ENCODE measurements around the gene CEACAM4. TPM values are rescaled to one million over a fixed set of nuclear protein-coding genes. Genes with fewer than 3 reads are reported as not detected.

The CEACAM4 gene
- total RNA-seq, 3 donors from 2014 or later, result 0.66 to 1.8 TPM; not detected in 1

- H3K36me3 ChIP-seq, result no peaks in the 10 kb centered on the region
- TF ChIP-seq POLR2AphosphoS5 (IDR thresholded peaks at IDR 0.05) (no peak), POLR2A (IDR thresholded peaks at IDR 0.05) (no peak)
- TF ChIP-seq, protein P1, sequence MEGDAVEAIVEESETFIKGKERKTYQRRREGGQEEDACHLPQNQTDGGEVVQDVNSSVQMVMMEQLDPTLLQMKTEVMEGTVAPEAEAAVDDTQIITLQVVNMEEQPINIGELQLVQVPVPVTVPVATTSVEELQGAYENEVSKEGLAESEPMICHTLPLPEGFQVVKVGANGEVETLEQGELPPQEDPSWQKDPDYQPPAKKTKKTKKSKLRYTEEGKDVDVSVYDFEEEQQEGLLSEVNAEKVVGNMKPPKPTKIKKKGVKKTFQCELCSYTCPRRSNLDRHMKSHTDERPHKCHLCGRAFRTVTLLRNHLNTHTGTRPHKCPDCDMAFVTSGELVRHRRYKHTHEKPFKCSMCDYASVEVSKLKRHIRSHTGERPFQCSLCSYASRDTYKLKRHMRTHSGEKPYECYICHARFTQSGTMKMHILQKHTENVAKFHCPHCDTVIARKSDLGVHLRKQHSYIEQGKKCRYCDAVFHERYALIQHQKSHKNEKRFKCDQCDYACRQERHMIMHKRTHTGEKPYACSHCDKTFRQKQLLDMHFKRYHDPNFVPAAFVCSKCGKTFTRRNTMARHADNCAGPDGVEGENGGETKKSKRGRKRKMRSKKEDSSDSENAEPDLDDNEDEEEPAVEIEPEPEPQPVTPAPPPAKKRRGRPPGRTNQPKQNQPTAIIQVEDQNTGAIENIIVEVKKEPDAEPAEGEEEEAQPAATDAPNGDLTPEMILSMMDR (IDR thresholded peaks at IDR 0.05), result no peak
Observed at GRCh38 chr19:41612483-41612882, 14.4 kb downstream of the CEACAM4 start.

DNA sequence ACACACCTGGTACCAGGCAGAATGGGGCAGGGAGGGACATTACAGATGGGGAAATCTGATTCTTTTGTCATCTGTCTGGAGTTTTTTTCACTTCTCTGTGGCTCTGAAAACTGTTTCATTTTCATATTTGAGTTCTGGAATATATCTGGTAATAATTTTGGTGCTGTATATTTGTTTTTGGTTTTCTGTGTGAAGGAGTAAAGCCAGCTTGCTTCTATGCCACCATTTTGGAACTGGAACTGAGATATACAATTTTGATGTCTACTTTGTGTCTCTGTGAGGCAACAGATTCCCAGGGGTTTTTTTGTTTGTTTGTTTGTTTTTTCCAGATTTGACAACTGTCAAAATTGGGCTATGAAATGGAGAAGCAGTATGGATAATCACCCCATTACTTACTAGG, 16.1 kb downstream of the CEACAM4 start:
- no peak for TF ChIP-seq POLR2A (IDR thresholded peaks at IDR 0.05)
- no peak for TF ChIP-seq POLR2AphosphoS5 (IDR thresholded peaks at IDR 0.05)
- TF ChIP-seq, protein P1 (IDR thresholded peaks at IDR 0.05), result no peak
- Histone ChIP-seq H3K27ac (no peak overlapping the region), H3K27me3 (peaks cover 0 to 11% of the 10 kb centered on the region in 2 donors), H3K36me3 (no peaks in the 10 kb centered on the region), H3K4me3 (no peak overlapping the region), H3K9me3 (no peaks in the 10 kb centered on the region), H3K4me1 (no peaks in the 10 kb centered on the region)
- no peak for DNase-seq (ENCODE audit: low spot score in 2 of 2)
- intact Hi-C loops (cut with DNase I; ENCODE audit: low total_unique reads), result no loop called here

More at GRCh38 chr19:41612483-41612882, 14.4 kb downstream of the CEACAM4 start:
- H3K4me1 ChIP-seq, result no peaks in the 10 kb centered on the region
- intact Hi-C loops (cut with DNase I; ENCODE audit: low total_unique reads), result no loop called here
- H3K4me3 ChIP-seq, result no peak overlapping the region
- no peak for DNase-seq (ENCODE audit: low spot score in 2 of 2)
- no peaks in the 10 kb centered on the region for H3K9me3 ChIP-seq
- H3K27me3 ChIP-seq, result peaks cover 0 to 11% of the 10 kb centered on the region in 2 donors
- H3K27ac ChIP-seq, result no peak overlapping the region

- intact Hi-C loops (cut with DNase I; ENCODE audit: low total_unique reads), result no loop called here
- Histone ChIP-seq H3K4me1 (no peaks in the 10 kb centered on the region), H3K4me3 (no peak overlapping the region), H3K36me3 (no peaks in the 10 kb centered on the region), H3K27me3 (no peaks in the 10 kb centered on the region), H3K27ac (no peak overlapping the region), H3K9me3 (no peaks in the 10 kb centered on the region)
- no peak for DNase-seq (ENCODE audit: low spot score in 2 of 2)
- TF ChIP-seq POLR2AphosphoS5 (IDR thresholded peaks at IDR 0.05) (no peak), POLR2A (IDR thresholded peaks at IDR 0.05) (no peak)
- TF ChIP-seq, protein P1 (IDR thresholded peaks at IDR 0.05), result no peak
Observed at GRCh38 chr19:41607668-41608067, 19.2 kb downstream of the CEACAM4 start.

DNA sequence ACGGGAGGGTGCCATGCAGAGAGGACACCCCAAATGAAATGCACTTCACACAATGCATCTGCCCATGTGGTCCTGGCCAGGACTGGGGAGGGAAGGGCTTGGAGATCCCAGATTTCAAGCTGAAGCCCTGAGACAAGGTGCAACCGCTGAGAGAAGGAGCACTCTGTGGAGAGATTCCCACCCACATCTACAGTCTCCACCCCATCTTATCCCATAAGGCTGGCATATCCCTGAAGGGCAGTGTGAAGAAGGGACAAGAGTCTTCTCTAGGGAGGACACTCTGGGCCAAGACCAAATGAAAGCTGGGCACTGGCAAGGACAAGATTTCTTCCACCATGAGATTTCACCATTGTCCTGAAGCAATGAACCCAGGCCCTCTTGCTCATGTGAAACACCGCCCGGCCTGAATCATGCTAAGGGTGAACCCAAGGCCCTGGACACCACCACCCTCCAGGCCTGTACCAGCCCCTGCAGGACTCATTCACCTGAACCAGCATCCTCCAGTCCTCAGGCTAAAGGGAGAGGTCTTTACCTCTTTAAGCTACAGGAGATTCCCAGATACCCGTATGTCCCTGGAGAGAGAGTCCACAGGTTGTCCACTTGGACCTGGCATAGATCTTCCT, 20.5 kb downstream of the CEACAM4 start:
- Histone ChIP-seq H3K27ac (no peak overlapping the region), H3K9me3 (no peaks in the 10 kb centered on the region), H3K4me1 (no peaks in the 10 kb centered on the region), H3K36me3 (no peaks in the 10 kb centered on the region), H3K4me3 (no peak overlapping the region), H3K27me3 (peaks cover 0 to 5% of the 10 kb centered on the region in 2 donors)
- intact Hi-C loops (cut with DNase I; ENCODE audit: low total_unique reads), result no loop called here
- no peak for DNase-seq (ENCODE audit: low spot score in 2 of 2)
- TF ChIP-seq POLR2AphosphoS5 (IDR thresholded peaks at IDR 0.05) (no peak), POLR2A (IDR thresholded peaks at IDR 0.05) (no peak)
- TF ChIP-seq, protein P1 (IDR thresholded peaks at IDR 0.05), result no peak

- no peaks in the 10 kb centered on the region for H3K9me3 ChIP-seq
- H3K4me3 ChIP-seq, result no peak overlapping the region
- no peaks in the 10 kb centered on the region for H3K36me3 ChIP-seq
- DNase-seq (ENCODE audit: low spot score in 2 of 2), result no peak
- intact Hi-C loops (cut with DNase I; ENCODE audit: low total_unique reads), result no loop called here
- H3K4me1 ChIP-seq, result no peaks in the 10 kb centered on the region
- peaks cover 0 to 6% of the 10 kb centered on the region in 2 donors for H3K27me3 ChIP-seq
- TF ChIP-seq POLR2AphosphoS5 (IDR thresholded peaks at IDR 0.05) (no peak), POLR2A (IDR thresholded peaks at IDR 0.05) (no peak)
- TF ChIP-seq, protein P1 (IDR thresholded peaks at IDR 0.05), result no peak
- H3K27ac ChIP-seq, result no peak overlapping the region
Observed at GRCh38 chr19:41604831-41605230, 22.0 kb downstream of the CEACAM4 start.

Measured in breast epithelium (tissue), 4 donors.